Hepatocyte (in vitro differentiated cells): ENCODE data around the gene USP49. TPM values are rescaled to one million over a fixed set of nuclear protein-coding genes. Genes with fewer than 3 reads are reported as not detected.

Experiments
- DNase-seq: peaks from one replicate; pipeline ENCODE4 v3.0.0-alpha.2; 2016; ENCODE audit warnings: low spot score
- H2AFZ ChIP-seq: fragments of 200-600 bp; sonication (generic); 2 replicates; pipeline ENCODE4 v1.6.0; 2016; ENCODE audit warnings: antibody characterized with exemption, mild to moderate bottlenecking
- H3K27ac ChIP-seq: fragments of 200-600 bp; sonication (generic); 2 replicates; pipeline ENCODE4 v1.5.1; 2016; ENCODE audit warnings: mild to moderate bottlenecking
- H3K27me3 ChIP-seq: fragments of 200-600 bp; sonication (generic); 2 replicates; pipeline ENCODE4 v1.6.1; 2016
- H3K36me3 ChIP-seq: fragments of 200-600 bp; sonication (generic); replicated peaks from 2 replicates; pipeline ENCODE4 v1.5.1; 2016; ENCODE audit warnings: low read depth; ENCODE audit not compliant: insufficient read depth
- H3K4me1 ChIP-seq: fragments of 200-600 bp; sonication (generic); 2 replicates; pipeline ENCODE4 v1.5.1; 2016; ENCODE audit warnings: mild to moderate bottlenecking, moderate library complexity; ENCODE audit not compliant: insufficient read depth
- H3K4me2 ChIP-seq: fragments of 200-600 bp; sonication (generic); 2 replicates; pipeline ENCODE4 v1.6.0; 2016
- H3K4me3 ChIP-seq: fragments of 200-600 bp; sonication (generic); 2 replicates; pipeline ENCODE4 v1.5.1; 2016; ENCODE audit warnings: mild to moderate bottlenecking
- H3K79me2 ChIP-seq: fragments of 200-600 bp; sonication (generic); 2 replicates; pipeline ENCODE4 v1.6.0; 2017; ENCODE audit warnings: mild to moderate bottlenecking
- H3K9me2 ChIP-seq: fragments of 200-600 bp; sonication (generic); replicated peaks from 2 replicates; pipeline ENCODE4 v1.6.0; 2017; ENCODE audit warnings: mild to moderate bottlenecking; ENCODE audit not compliant: insufficient read depth
- H3K9me3 ChIP-seq: fragments of 200-600 bp; sonication (generic); 2 replicates; pipeline ENCODE4 v1.5.1; 2016; ENCODE audit warnings: low read depth, mild to moderate bottlenecking
- H4K20me1 ChIP-seq: fragments of 200-600 bp; sonication (generic); 2 replicates; pipeline ENCODE4 v1.6.0; 2016; ENCODE audit warnings: mild to moderate bottlenecking; ENCODE audit not compliant: insufficient read depth, poor library complexity, severe bottlenecking
- EZH2 ChIP-seq: fragments of 200-600 bp; sonication (generic); IDR thresholded peaks from 2 replicates; pipeline ENCODE4 v1.6.1; 2016; ENCODE audit warnings: antibody characterized with exemption, mild to moderate bottlenecking, borderline replicate concordance
- EZH2phosphoT487 ChIP-seq: fragments of 200-600 bp; sonication (generic); IDR thresholded peaks from one replicate; pipeline ENCODE4 v1.6.1; 2018; ENCODE audit warnings: antibody characterized with exemption, mild to moderate bottlenecking, low read depth, moderate library complexity; ENCODE audit not compliant: unreplicated experiment, severe bottlenecking
- WGBS: methylation state at CpG from one replicate; pipeline ENCODE4 v1.1.6; 2016; ENCODE audit warnings: low lambda C conversion rate; ENCODE audit errors: missing lambda C conversion rate; 5-methylcytosine and 5-hydroxymethylcytosine counted together
- polyA plus RNA-seq: library from polyadenylated mRNA; unstranded; fragments of >200 nt; fragmentation: Nextera tagmentation; extraction: Ambion mirVana; gene quantifications from 2 replicates; pipeline ENCODE4 v1.2.1, GENCODE V29; 2016
- total RNA-seq: library from RNA; depleted of rRNA; stranded (reverse); fragments of >200 nt; gene quantifications from 2 replicates; pipeline ENCODE4 v1.2.3, GENCODE V29; 2014
- TF ChIP-seq, protein P1 (sequence below): fragments of 200-600 bp; sonication (generic); IDR thresholded peaks from 2 replicates; pipeline ENCODE4 v1.5.1; 2016; ENCODE audit warnings: antibody characterized with exemption, mild to moderate bottlenecking; ENCODE audit not compliant: poor library complexity

The USP49 gene
- total and polyA plus RNA-seq, 2 experiments from 2014 or later: 1.0 to 2.4 TPM

DNA sequence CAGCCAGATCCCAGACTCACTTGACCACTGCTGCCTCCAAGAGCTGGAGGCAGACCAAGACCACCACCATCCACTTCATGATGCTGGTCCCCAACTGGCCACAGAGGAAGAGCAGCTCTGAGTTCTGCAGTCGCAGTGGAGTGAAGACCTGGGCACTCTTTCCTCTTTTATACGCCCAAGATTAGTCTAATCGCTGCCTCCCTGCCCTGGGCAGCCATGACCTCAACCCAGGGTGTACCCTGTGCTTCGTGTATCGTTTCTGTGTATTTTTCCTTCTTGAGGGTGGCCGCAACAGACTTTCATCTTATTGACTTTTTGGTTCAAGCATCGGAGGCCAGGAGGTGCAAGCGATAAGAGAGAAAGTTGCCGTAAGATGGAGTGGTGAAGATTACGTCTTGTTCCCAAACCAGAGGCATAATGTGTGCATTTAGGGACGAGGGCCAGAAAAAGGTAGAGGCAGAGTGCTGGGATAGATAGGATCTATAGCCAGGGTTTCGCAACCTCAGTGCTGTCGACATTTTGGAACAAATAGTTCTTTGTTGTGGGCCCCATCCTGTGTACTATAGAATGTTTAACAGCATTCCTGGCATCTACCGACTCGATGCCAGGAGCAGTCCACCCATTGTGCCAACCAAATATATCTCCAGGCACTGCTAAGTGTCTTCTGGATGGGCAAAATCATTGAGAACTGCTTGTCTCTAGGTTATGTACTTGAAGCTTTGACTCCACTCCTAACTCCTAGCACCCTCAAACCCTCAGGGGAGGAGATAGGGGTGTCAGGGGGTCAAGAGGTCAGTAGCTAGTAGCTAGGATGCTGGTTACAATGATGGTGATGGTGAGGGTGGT is 147.7 kb downstream of the USP49 start, which contains the start of gene PGC:
PGC (minus strand) TSS at position 142 of the 846 bp plus-strand sequence; CDS start at position 79, 63 bp downstream.
- H3K36me3 ChIP-seq: no peaks in the 10 kb centered on the region

DNA sequence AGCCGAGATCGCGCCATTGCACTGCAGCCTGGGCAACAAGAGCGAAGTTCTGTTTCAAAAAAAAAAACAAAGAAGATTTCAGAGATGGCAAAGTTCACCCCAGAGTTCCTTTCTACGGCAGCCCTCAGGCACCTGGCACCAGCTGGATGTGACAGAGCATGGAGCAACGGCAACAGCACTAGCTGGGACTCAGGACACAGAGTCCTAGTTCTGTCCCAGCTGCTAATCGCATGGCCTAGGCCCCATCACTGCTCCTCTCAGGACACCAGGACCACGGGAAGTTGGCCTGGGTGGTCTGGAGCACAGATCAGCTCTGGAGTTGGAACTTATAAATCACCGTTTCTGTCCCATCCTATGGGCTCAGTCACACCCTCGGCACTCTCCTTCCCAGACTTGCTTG is 149.1 kb downstream of the USP49 start:
- Histone ChIP-seq H3K79me2 (no peaks in the 10 kb centered on the region), H3K9me3 (no peaks in the 10 kb centered on the region), H3K4me3 (no peak overlapping the region), H4K20me1 (no peaks in the 10 kb centered on the region), H3K36me3 (no peaks in the 10 kb centered on the region), H3K4me1 (peaks cover 22% of the 10 kb centered on the region), H3K9me2 (no peaks in the 10 kb centered on the region), H2AFZ (no peak overlapping the region), H3K4me2 (no peak overlapping the region), H3K27ac (no peak overlapping the region), H3K27me3 (no peaks in the 10 kb centered on the region)
- 89% methylated on average over 10 of the region's 10 CpGs for WGBS
- DNase-seq: no peak
- TF ChIP-seq EZH2 (no peak), EZH2phosphoT487 (no peak)

More for the DNA sequence above, 147.7 kb downstream of the USP49 start, which contains the start of gene PGC:
- H3K79me2 ChIP-seq: no peaks in the 10 kb centered on the region
- H3K27me3 ChIP-seq: no peaks in the 10 kb centered on the region
- H3K4me1 ChIP-seq: peaks cover 11% of the 10 kb centered on the region
- DNase-seq: no peak
- H3K9me2 ChIP-seq: no peaks in the 10 kb centered on the region
- H4K20me1 ChIP-seq: no peaks in the 10 kb centered on the region
- no peak within 1 kb of the TSS for H3K27ac ChIP-seq
- H3K4me3 ChIP-seq: no peak within 1 kb of the TSS
- WGBS: 78% methylated on average over 15 of the region's 15 CpGs
- H3K4me2 ChIP-seq: no peak within 1 kb of the TSS
- no peak within 1 kb of the TSS for H2AFZ ChIP-seq
- TF ChIP-seq, protein P1, sequence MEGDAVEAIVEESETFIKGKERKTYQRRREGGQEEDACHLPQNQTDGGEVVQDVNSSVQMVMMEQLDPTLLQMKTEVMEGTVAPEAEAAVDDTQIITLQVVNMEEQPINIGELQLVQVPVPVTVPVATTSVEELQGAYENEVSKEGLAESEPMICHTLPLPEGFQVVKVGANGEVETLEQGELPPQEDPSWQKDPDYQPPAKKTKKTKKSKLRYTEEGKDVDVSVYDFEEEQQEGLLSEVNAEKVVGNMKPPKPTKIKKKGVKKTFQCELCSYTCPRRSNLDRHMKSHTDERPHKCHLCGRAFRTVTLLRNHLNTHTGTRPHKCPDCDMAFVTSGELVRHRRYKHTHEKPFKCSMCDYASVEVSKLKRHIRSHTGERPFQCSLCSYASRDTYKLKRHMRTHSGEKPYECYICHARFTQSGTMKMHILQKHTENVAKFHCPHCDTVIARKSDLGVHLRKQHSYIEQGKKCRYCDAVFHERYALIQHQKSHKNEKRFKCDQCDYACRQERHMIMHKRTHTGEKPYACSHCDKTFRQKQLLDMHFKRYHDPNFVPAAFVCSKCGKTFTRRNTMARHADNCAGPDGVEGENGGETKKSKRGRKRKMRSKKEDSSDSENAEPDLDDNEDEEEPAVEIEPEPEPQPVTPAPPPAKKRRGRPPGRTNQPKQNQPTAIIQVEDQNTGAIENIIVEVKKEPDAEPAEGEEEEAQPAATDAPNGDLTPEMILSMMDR: no peak
- no peak for TF ChIP-seq EZH2phosphoT487
- TF ChIP-seq EZH2: no peak
- H3K9me3 ChIP-seq: no peaks in the 10 kb centered on the region

DNA sequence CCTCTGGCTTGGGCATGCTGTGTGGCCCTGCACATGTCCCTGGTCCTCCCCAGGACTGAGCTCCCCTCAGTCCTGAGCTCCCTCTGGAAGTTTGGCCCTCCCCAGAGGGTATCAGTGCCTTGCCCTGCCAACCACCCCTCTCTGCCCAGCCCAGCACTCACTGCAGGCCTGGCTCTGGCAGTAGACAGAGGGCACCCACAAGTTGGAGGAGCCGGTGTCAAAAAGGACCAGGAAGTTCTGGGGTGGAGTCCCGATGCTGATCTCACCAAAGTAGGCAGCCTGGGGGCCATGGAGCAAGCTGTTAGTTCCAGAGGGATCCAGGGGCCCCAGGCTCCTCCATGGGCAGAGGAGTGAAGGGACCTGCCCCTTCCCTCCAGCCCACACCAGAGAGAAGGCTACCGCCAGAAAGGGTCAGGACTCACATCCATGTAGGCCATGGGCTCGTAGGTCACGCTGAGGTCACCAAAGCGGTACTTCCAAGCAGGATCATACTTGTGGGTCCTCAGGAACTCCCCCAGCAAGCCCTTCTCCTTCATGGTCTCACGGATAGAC is 150.9 kb downstream of the USP49 start:
- H4K20me1 ChIP-seq: no peaks in the 10 kb centered on the region
- H3K9me3 ChIP-seq: no peaks in the 10 kb centered on the region
- no peaks in the 10 kb centered on the region for H3K36me3 ChIP-seq
- no peak overlapping the region for H3K27ac ChIP-seq
- no peak overlapping the region for H3K4me2 ChIP-seq
- 88% methylated on average over 7 of the region's 7 CpGs for WGBS
- no peaks in the 10 kb centered on the region for H3K27me3 ChIP-seq
- peaks cover 34% of the 10 kb centered on the region for H3K4me1 ChIP-seq
- H3K9me2 ChIP-seq: no peaks in the 10 kb centered on the region
- no peaks in the 10 kb centered on the region for H3K79me2 ChIP-seq
- TF ChIP-seq EZH2phosphoT487 (no peak), EZH2 (no peak)
- TF ChIP-seq, protein P1: no peak
- H2AFZ ChIP-seq: no peak overlapping the region
- DNase-seq: no peak
- no peak overlapping the region for H3K4me3 ChIP-seq
